Posterior vena cava (tissue), 2 donors: Measurements from ENCODE around the gene PDZD7. TPM values are rescaled to one million over a fixed set of nuclear protein-coding genes. Genes with fewer than 3 reads are reported as not detected.

ENCODE experiments used
- DNase-seq: peaks from one replicate; pipeline ENCODE4 v3.0.0-alpha.2; 2020; ENCODE audit warnings: low spot score
- intact Hi-C, 2 donors: fragments of 100-400 bp; cut with DNase I; formaldehyde crosslinking; loops; one replicate each; pipeline versions ENCODE4 v1.14.1 to v1.14.2; 2022 to 2023
- total RNA-seq, 2 donors: library from RNA; stranded (reverse); fragmentation: NEBNext Ultra II Directional; extraction: Animal tissue kit (Norgen Biotek cat#: 25700); gene quantifications; one replicate each; pipeline ENCODE4 v1.2.1, GENCODE V29; 2021
- donor health status: DM: yes; HTN: yes; CAD: no.
- donor health status: DM: yes; HTN: yes; CAD: no.

The PDZD7 gene
- total RNA-seq, 2 donors from 2014 or later, result 0.48 to 0.83 TPM

GRCh38 chr10:101007915-101008822 is 22.8 kb downstream of the PDZD7 start:
- intact Hi-C loops, result no loop called here
- no peak for DNase-seq

GRCh38 chr10:101007099-101007711 is 23.7 kb downstream of the PDZD7 start:
- DNase-seq, result no peak
- intact Hi-C loops, result no loop called here

GRCh38 chr10:101006593-101007098 is 24.3 kb downstream of the PDZD7 start:
- intact Hi-C loops, result no loop called here
- DNase-seq, result no peak

- DNase-seq, result no peak
Measured at GRCh38 chr10:101005869-101006567, 24.9 kb downstream of the PDZD7 start.

GRCh38 chr10:101005361-101005760 is 25.6 kb downstream of the PDZD7 start:
- no peak for DNase-seq
- intact Hi-C loops, result no loop called here

More at GRCh38 chr10:101005869-101006567, 24.9 kb downstream of the PDZD7 start:
- intact Hi-C loops, result no loop called here

GRCh38 chr10:101003639-101004206 is 27.2 kb downstream of the PDZD7 start:
- intact Hi-C loops, result no loop called here
- DNase-seq, result no peak

- intact Hi-C loops, result no loop called here
- no peak for DNase-seq
Measured at GRCh38 chr10:101002456-101002855, 28.5 kb downstream of the PDZD7 start.

- intact Hi-C loops, result no loop called here
- no peak for DNase-seq
Measured at GRCh38 chr10:101001659-101002035, 29.3 kb downstream of the PDZD7 start.

GRCh38 chr10:101000915-101001658 is 29.8 kb downstream of the PDZD7 start:
- peak; percentile 97 for DNase-seq
- intact Hi-C loops, result no loop called here

- DNase-seq, result peak; percentile 82
- intact Hi-C loops, result no loop called here
Measured at GRCh38 chr10:101000127-101000914, 30.6 kb downstream of the PDZD7 start.

GRCh38 chr10:100999742-101000126 is 31.2 kb downstream of the PDZD7 start, which contains the start of gene LZTS2:
LZTS2 (plus strand) TSS chr10:100999808; CDS start chr10:101002539, 2,731 bp downstream.
- intact Hi-C loops, result loop anchor here in 1 of 2 donors (2.0 kb wide), 1 partner anchor 13 kb away; no protein-coding TSS in a partner anchor
- DNase-seq, result no peak

- DNase-seq, result peak; percentile 95
- intact Hi-C loops, result loop anchor here in 1 of 2 donors (2.0 kb wide), 1 partner anchor 14 kb away; no protein-coding TSS in a partner anchor
Measured at GRCh38 chr10:100998991-100999741, 31.8 kb downstream of the PDZD7 start.

- intact Hi-C loops, result loop anchor here in 1 of 2 donors (2.0 kb wide), 1 partner anchor 14 kb away; no protein-coding TSS in a partner anchor
Measured at GRCh38 chr10:100998183-100998990, 32.5 kb downstream of the PDZD7 start.

GRCh38 chr10:100997360-100998182 is 33.4 kb downstream of the PDZD7 start:
- peak; percentile 93 for DNase-seq
- intact Hi-C loops, result loop anchor here in 1 of 2 donors (2.0 kb wide), 1 partner anchor 15 kb away; no protein-coding TSS in a partner anchor

More at GRCh38 chr10:100998183-100998990, 32.5 kb downstream of the PDZD7 start:
- peak; percentile 91 for DNase-seq

GRCh38 chr10:100996678-100997359 is 34.1 kb downstream of the PDZD7 start:
- no peak for DNase-seq
- intact Hi-C loops, result no loop called here
